Adrenal gland (tissue), 12 donors: Measurements from ENCODE around the gene MARK3. TPM values are rescaled to one million over a fixed set of nuclear protein-coding genes. Genes with fewer than 3 reads are reported as not detected.

Source experiments
- DNase-seq, 7 donors: peaks; one replicate each; pipeline ENCODE4 v3.0.0-alpha.2; 2019 to 2020
- H3K27ac ChIP-seq, 5 donors: fragments of 200-600 bp; sonication (generic) in 4 of 5; 1 replicate in 3 of 5; 2 replicates in 2 of 5; pipeline versions ENCODE4 v1.5.1 to v1.8.0; 2016 to 2020; ENCODE audit warnings: mild to moderate bottlenecking in 1 of 5
- H3K27me3 ChIP-seq: fragments of 200-600 bp; 2 replicates; pipeline ENCODE4 v1.8.0; 2021
- H3K36me3 ChIP-seq, 2 donors: fragments of 200-600 bp; replicated peaks in 1 of 2; 1 replicate in 1 of 2; 2 replicates in 1 of 2; pipeline versions ENCODE4 v1.5.1 to v1.8.0; 2018 to 2022
- H3K4me1 ChIP-seq, 2 donors: fragments of 200-600 bp; replicated peaks in 1 of 2; 1 replicate in 1 of 2; 2 replicates in 1 of 2; pipeline versions ENCODE4 v1.5.1 to v1.8.0; 2018 to 2021
- H3K4me3 ChIP-seq, 4 donors: fragments of 200-600 bp; sonication (generic) in 3 of 4; one replicate each; pipeline ENCODE4 v1.5.1; 2016 to 2018
- H3K9me3 ChIP-seq, 3 donors: fragments of 200-600 bp; sonication (generic) in 1 of 3; replicated peaks in 1 of 3; 1 replicate in 2 of 3; 2 replicates in 1 of 3; pipeline versions ENCODE4 v1.5.1 to v1.8.0; 2016 to 2021
- CTCF ChIP-seq, 6 experiments: fragments of 450-650 bp in 4 of 6; fragments of 200-600 bp in 2 of 6; sonication (generic) in 1 of 6; IDR thresholded peaks; 1 replicate in 5 of 6; 2 replicates in 1 of 6; pipeline versions ENCODE4 v1.5.1 to v1.8.0; 2016 to 2021; ENCODE audit warnings: antibody characterized with exemption in 6 of 6, mild to moderate bottlenecking in 2 of 6, moderate library complexity in 1 of 6
- POLR2A ChIP-seq, 2 donors: fragments of 450-650 bp; IDR thresholded peaks; one replicate each; pipeline ENCODE4 v1.6.1; 2017; ENCODE audit warnings: antibody characterized with exemption in 2 of 2, mild to moderate bottlenecking in 2 of 2, moderate library complexity in 1 of 2
- WGBS, 4 donors: extraction: QIAGEN DNeasy Blood & Tissue Kit in 2 of 4; methylation state at CpG; one replicate each; pipeline versions ENCODE4 v1.1.5 to v1.1.7; 2013 to 2017; 5-methylcytosine and 5-hydroxymethylcytosine counted together
- intact Hi-C, 2 donors: fragments of 100-400 bp; cut with DNase I; formaldehyde crosslinking; loops; one replicate each; pipeline versions ENCODE4 v1.14.1 to v1.15.0; 2022 to 2023
- polyA plus RNA-seq, 3 donors: library from polyadenylated mRNA; stranded (reverse); fragments of 200-250 nt in 2 of 3; fragments of 350-450 nt in 1 of 3; fragmentation: Illumina TruSeq in 1 of 3; extraction: RNeasy Lipid Tissue Mini Kit (QIAGEN cat#74804) in 1 of 3; gene quantifications; one replicate each; pipeline ENCODE4 v1.2.3, GENCODE V29; 2013 to 2014
- total RNA-seq, 9 donors: library from RNA; depleted of rRNA in 4 of 9; stranded (reverse); fragments of >200 nt in 4 of 9; fragments of 120-200 nt in 1 of 9; fragmentation: NEBNext Ultra II Directional in 1 of 9; extraction: Animal tissue kit (Norgen Biotek cat#: 25700) in 1 of 9; gene quantifications; one replicate each; pipeline versions ENCODE4 v1.1.0 to v1.2.4, GENCODE V29; 2013 to 2023
- donor health status: healthy with polysubstance abuse.
- donor health status: Bipolar disorder and iron deficiency.
- donor health status: DM: yes; HTN: yes; CAD: no.
- donor health status: DM: no; HTN: no; CAD: no.
- donor health status: DM: no; HTN: no; CAD: no.
- donor health status: DM: yes; HTN: yes; CAD: no.

The MARK3 gene
- total and polyA plus RNA-seq, 12 donors = 73.1 to 233 (median 94.6) TPM

- 83 to 88% (median 85%) methylated on average over 9 of the region's 9 CpGs for WGBS, 4 donors
- TF ChIP-seq POLR2A (IDR thresholded peaks at IDR 0.05) (no peak), CTCF (IDR thresholded peaks at IDR 0.05) (no peak)
- intact Hi-C loops = loop anchor here (2.0 to 5.0 kb wide), 2 partner anchors 45 kb away; no protein-coding TSS in a partner anchor
- Histone ChIP-seq H3K9me3 (no peaks in the 10 kb centered on the region), H3K27ac (no peak overlapping the region), H3K4me1 (peaks cover 0 to 14% of the 10 kb centered on the region in 2 donors), H3K27me3 (no peaks in the 10 kb centered on the region), H3K4me3 (no peak overlapping the region), H3K36me3 (peaks cover 4 to 67% of the 10 kb centered on the region in 2 donors)
- peak in 5 of 7 donors; percentile 0 to 48 (median 9) for DNase-seq
Observed at GRCh38 chr14:103501921-103502669, 116.9 kb downstream of the MARK3 start.

GRCh38 chr14:103502877-103503276, 117.7 kb downstream of the MARK3 start:
- Histone ChIP-seq H3K9me3 (no peaks in the 10 kb centered on the region), H3K27ac (no peak overlapping the region), H3K4me1 (peaks cover 3 to 18% of the 10 kb centered on the region in 2 donors), H3K4me3 (no peak overlapping the region), H3K27me3 (no peaks in the 10 kb centered on the region), H3K36me3 (peaks cover 4 to 67% of the 10 kb centered on the region in 2 donors)
- TF ChIP-seq CTCF (IDR thresholded peaks at IDR 0.05) = no peak
- no peak for TF ChIP-seq POLR2A (IDR thresholded peaks at IDR 0.05)
- 92 to 96% (median 94%) methylated on average over 18 of the region's 18 CpGs for WGBS, 4 donors
- intact Hi-C loops = loop anchor here in 1 of 2 donors (5.0 kb wide), 1 partner anchor 44 kb away; no protein-coding TSS in a partner anchor
- peak in 2 of 7 donors; percentile 17 to 49 for DNase-seq

GRCh38 chr14:103503296-103503695, 118.1 kb downstream of the MARK3 start:
- H3K9me3 ChIP-seq = no peaks in the 10 kb centered on the region
- H3K4me1 ChIP-seq = peaks cover 5 to 18% of the 10 kb centered on the region in 2 donors
- no peak for TF ChIP-seq POLR2A (IDR thresholded peaks at IDR 0.05)
- no peak for TF ChIP-seq CTCF (IDR thresholded peaks at IDR 0.05)
- no peaks in the 10 kb centered on the region for H3K27me3 ChIP-seq
- intact Hi-C loops = loop anchor here in 1 of 2 donors (5.0 kb wide), 1 partner anchor 44 kb away; no protein-coding TSS in a partner anchor
- no peak overlapping the region for H3K27ac ChIP-seq
- WGBS, 4 donors = 90 to 96% (median 93%) methylated on average over 12 of the region's 12 CpGs
- peak in 5 of 7 donors; percentile 2 to 46 (median 10) for DNase-seq
- no peak overlapping the region for H3K4me3 ChIP-seq
- peaks cover 4 to 67% of the 10 kb centered on the region in 2 donors for H3K36me3 ChIP-seq

- H3K36me3 ChIP-seq = peaks cover 4 to 56% of the 10 kb centered on the region in 2 donors
- H3K4me3 ChIP-seq = no peak overlapping the region
- intact Hi-C loops = loop anchor here in 1 of 2 donors (5.0 kb wide), 1 partner anchor 42 kb away; no protein-coding TSS in a partner anchor
- H3K27me3 ChIP-seq = no peaks in the 10 kb centered on the region
- no peaks in the 10 kb centered on the region for H3K9me3 ChIP-seq
- peak overlapping the region in 1 of 5 donors; percentile 49 for H3K27ac ChIP-seq
- 66 to 72% (median 69%) methylated on average over 8 of the region's 8 CpGs for WGBS, 4 donors
- peak in 6 of 7 donors; percentile 23 to 66 (median 56) for DNase-seq
- peaks cover 18 to 27% of the 10 kb centered on the region in 2 donors for H3K4me1 ChIP-seq
- TF ChIP-seq POLR2A (IDR thresholded peaks at IDR 0.05) = no peak
- TF ChIP-seq CTCF (IDR thresholded peaks at IDR 0.05) = peak in 4 of 6 experiments; percentile 27 to 47 (median 33)
Observed at GRCh38 chr14:103504991-103505565, 119.9 kb downstream of the MARK3 start.
